IPS-NIHi7 (cell line): ENCODE results near the gene NUPR1.
"Not testable (repeated sequence)": the region's sequence is repeated elsewhere in the genome, so short reads cannot be mapped to it uniquely, and the experiment has no call there.

Experiments used
- DNase-seq: peaks from one replicate; pipeline ENCODE4 v3.0.0; 2012; ENCODE audit warnings: mixed read lengths; ENCODE audit errors: extremely low spot score

NUPR1 gene

GRCh38 chr16:28554634-28555423 is 16.1 kb upstream of the NUPR1 start:
- DNase-seq: no peak

- peak; percentile 99 for DNase-seq
These were observed 15.2 kb upstream of the NUPR1 start, which contains the start of gene SGF29 for GRCh38 chr16:28553776-28554633. SGF29 (plus strand) TSS chr16:28553920; CDS start chr16:28581070, 27,150 bp downstream.

GRCh38 chr16:28549301-28549899 is 10.6 kb upstream of the NUPR1 start:
- DNase-seq: no peak

- no peak for DNase-seq
These were observed 9.6 kb upstream of the NUPR1 start for GRCh38 chr16:28548306-28548802.

- no peak for DNase-seq
These were observed 7.9 kb upstream of the NUPR1 start for GRCh38 chr16:28546626-28547025.

GRCh38 chr16:28545964-28546363 is 7.2 kb upstream of the NUPR1 start:
- not testable (repeated sequence) for DNase-seq

GRCh38 chr16:28544998-28545397 is 6.2 kb upstream of the NUPR1 start:
- no peak for DNase-seq

GRCh38 chr16:28543072-28543471 is 4.3 kb upstream of the NUPR1 start:
- DNase-seq: no peak

- no peak for DNase-seq
These were observed 3.9 kb upstream of the NUPR1 start for GRCh38 chr16:28542646-28543045.

- no peak for DNase-seq
These were observed 1.6 kb upstream of the NUPR1 start for GRCh38 chr16:28540346-28540745.

GRCh38 chr16:28537964-28538732 is 626 bp downstream of the NUPR1 start:
- no peak for DNase-seq

- DNase-seq: no peak
These were observed 1.7 kb downstream of the NUPR1 start for GRCh38 chr16:28537076-28537475.

- no peak for DNase-seq
These were observed 4.0 kb downstream of the NUPR1 start for GRCh38 chr16:28534542-28535373.

GRCh38 chr16:28532940-28533647 is 5.7 kb downstream of the NUPR1 start:
- no peak for DNase-seq

GRCh38 chr16:28531777-28532744 is 6.7 kb downstream of the NUPR1 start:
- DNase-seq: peak; percentile 85

GRCh38 chr16:28529124-28529523 is 9.7 kb downstream of the NUPR1 start:
- DNase-seq: no peak

GRCh38 chr16:28528463-28528867 is 10.3 kb downstream of the NUPR1 start:
- no peak for DNase-seq

GRCh38 chr16:28527985-28528384 is 10.8 kb downstream of the NUPR1 start:
- DNase-seq: no peak
